Kasumi-1 (cell line): ENCODE measurements around the gene DPP4.
"Not testable (repeated sequence)": the region's sequence is repeated elsewhere in the genome, so short reads cannot be mapped to it uniquely, and the experiment has no call there.

Source experiments
- DNase-seq, 2 experiments: peaks; one replicate each; lab custom pipeline; 2025; lab: John Stamatoyannopoulos, UW

Gene DPP4

GRCh38 chr2:162057426-162057825, 16.6 kb downstream of the DPP4 start:
- no peak for DNase-seq

- no peak for DNase-seq
Measured at GRCh38 chr2:162056796-162057399, 17.1 kb downstream of the DPP4 start.

- DNase-seq: no peak
Measured at GRCh38 chr2:162053808-162054155, 20.2 kb downstream of the DPP4 start.

- DNase-seq: no peak
Measured at GRCh38 chr2:162053066-162053807, 20.8 kb downstream of the DPP4 start.

- no peak for DNase-seq
Measured at GRCh38 chr2:162050513-162050961, 23.5 kb downstream of the DPP4 start.

- DNase-seq: not testable (repeated sequence)
Measured at GRCh38 chr2:162049089-162049488, 24.9 kb downstream of the DPP4 start.

GRCh38 chr2:162044586-162044985, 29.4 kb downstream of the DPP4 start:
- no peak for DNase-seq

GRCh38 chr2:162043132-162043531, 30.9 kb downstream of the DPP4 start:
- no peak for DNase-seq

GRCh38 chr2:162041485-162041884, 32.5 kb downstream of the DPP4 start:
- DNase-seq: no peak

GRCh38 chr2:162038725-162039124, 35.3 kb downstream of the DPP4 start:
- no peak for DNase-seq

GRCh38 chr2:162037886-162038285, 36.1 kb downstream of the DPP4 start:
- DNase-seq: no peak

- no peak for DNase-seq
Measured at GRCh38 chr2:162037028-162037795, 36.8 kb downstream of the DPP4 start.

GRCh38 chr2:162035981-162036380, 38.0 kb downstream of the DPP4 start:
- no peak for DNase-seq

- DNase-seq: no peak
Measured at GRCh38 chr2:162030363-162031190, 43.4 kb downstream of the DPP4 start.

GRCh38 chr2:162029287-162029901, 44.6 kb downstream of the DPP4 start:
- DNase-seq: no peak

- DNase-seq: no peak
Measured at GRCh38 chr2:162028511-162028910, 45.5 kb downstream of the DPP4 start.

GRCh38 chr2:162025121-162025911, 48.7 kb downstream of the DPP4 start:
- no peak for DNase-seq

GRCh38 chr2:162022290-162022945, 51.6 kb downstream of the DPP4 start:
- DNase-seq: no peak

GRCh38 chr2:162021516-162022058, 52.4 kb downstream of the DPP4 start:
- DNase-seq: no peak

- DNase-seq: no peak
Measured at GRCh38 chr2:162018530-162018929, 55.5 kb downstream of the DPP4 start.
